NCI-H1694 treated with DMSO at 0.1 percent for 48 hours (cell line): ENCODE results near the gene DIPK1B.

Experiments
- DNase-seq: peaks from one replicate; lab custom pipeline; 2025; lab: John Stamatoyannopoulos, UW

Gene DIPK1B

GRCh38 chr9:136711751-136712689, at the start of gene DIPK1B:
Gene DIPK1B (plus strand): TSS chr9:136712572. CDS start chr9:136712666, 94 bp downstream.
- DNase-seq: peak; percentile 17

- DNase-seq: no peak
Measured at GRCh38 chr9:136662656-136663581, 49.5 kb upstream of the DIPK1B start, which contains the start of gene EGFL7. Gene EGFL7 (plus strand): TSS chr9:136662916. CDS start chr9:136668283, 5,367 bp downstream.

GRCh38 chr9:136664000-136664915, 48.1 kb upstream of the DIPK1B start:
- no peak for DNase-seq

- DNase-seq: no peak
Measured at GRCh38 chr9:136665111-136665703, 47.2 kb upstream of the DIPK1B start.

GRCh38 chr9:136665704-136666371, 46.5 kb upstream of the DIPK1B start:
- DNase-seq: no peak

- DNase-seq: no peak
Measured at GRCh38 chr9:136666372-136667213, 45.8 kb upstream of the DIPK1B start.

- DNase-seq: no peak
Measured at GRCh38 chr9:136667214-136667939, 45.0 kb upstream of the DIPK1B start.

GRCh38 chr9:136667940-136668760, 44.2 kb upstream of the DIPK1B start:
- no peak for DNase-seq

- no peak for DNase-seq
Measured at GRCh38 chr9:136668983-136669790, 43.2 kb upstream of the DIPK1B start.

- no peak for DNase-seq
Measured at GRCh38 chr9:136669791-136670464, 42.4 kb upstream of the DIPK1B start.

GRCh38 chr9:136670576-136671253, 41.7 kb upstream of the DIPK1B start:
- no peak for DNase-seq

GRCh38 chr9:136671254-136671614, 41.1 kb upstream of the DIPK1B start:
- DNase-seq: no peak

- no peak for DNase-seq
Measured at GRCh38 chr9:136671646-136672430, 40.5 kb upstream of the DIPK1B start.

- DNase-seq: no peak
Measured at GRCh38 chr9:136672431-136673087, 39.8 kb upstream of the DIPK1B start.
